Prostate gland (tissue), 2 donors: Measurements from ENCODE around the gene UGT2A2.

Experiments
- POLR2AphosphoS5 ChIP-seq: sonication (generic); formaldehyde crosslinking; IDR thresholded peaks from one replicate; pipeline ENCODE4 v1.6.1; 2017; ENCODE audit warnings: antibody characterized with exemption
- TF ChIP-seq, protein P1 (sequence below), 4 experiments: fragments of 200-600 bp in 2 of 4; fragments of 450-650 bp in 2 of 4; sonication (generic) in 2 of 4; IDR thresholded peaks; 1 replicate in 3 of 4; 2 replicates in 1 of 4; pipeline ENCODE4 v1.5.1; 2016 to 2019; ENCODE audit warnings: antibody characterized with exemption in 4 of 4, mild to moderate bottlenecking in 2 of 4, moderate library complexity in 2 of 4

DNA sequence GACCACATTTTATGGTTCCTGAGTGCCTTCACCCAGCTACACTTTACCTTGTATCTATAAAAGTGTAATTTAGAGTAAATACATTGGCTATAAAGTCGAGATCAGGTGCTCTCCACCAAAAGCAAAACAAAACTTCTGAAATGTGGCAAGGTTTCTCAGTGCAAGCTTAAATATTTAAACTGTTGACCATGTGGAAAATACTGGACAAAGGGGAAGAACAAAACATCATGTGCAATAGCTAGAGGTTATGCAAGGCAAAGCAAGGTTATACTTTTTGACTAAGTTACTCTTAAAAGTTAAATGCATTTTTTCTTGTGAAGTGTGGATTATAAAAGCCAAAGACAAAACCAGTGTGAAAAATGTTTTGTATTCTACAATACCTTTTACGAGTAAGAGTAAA, 55.9 kb downstream of the UGT2A2 start:
- TF ChIP-seq, protein P1, sequence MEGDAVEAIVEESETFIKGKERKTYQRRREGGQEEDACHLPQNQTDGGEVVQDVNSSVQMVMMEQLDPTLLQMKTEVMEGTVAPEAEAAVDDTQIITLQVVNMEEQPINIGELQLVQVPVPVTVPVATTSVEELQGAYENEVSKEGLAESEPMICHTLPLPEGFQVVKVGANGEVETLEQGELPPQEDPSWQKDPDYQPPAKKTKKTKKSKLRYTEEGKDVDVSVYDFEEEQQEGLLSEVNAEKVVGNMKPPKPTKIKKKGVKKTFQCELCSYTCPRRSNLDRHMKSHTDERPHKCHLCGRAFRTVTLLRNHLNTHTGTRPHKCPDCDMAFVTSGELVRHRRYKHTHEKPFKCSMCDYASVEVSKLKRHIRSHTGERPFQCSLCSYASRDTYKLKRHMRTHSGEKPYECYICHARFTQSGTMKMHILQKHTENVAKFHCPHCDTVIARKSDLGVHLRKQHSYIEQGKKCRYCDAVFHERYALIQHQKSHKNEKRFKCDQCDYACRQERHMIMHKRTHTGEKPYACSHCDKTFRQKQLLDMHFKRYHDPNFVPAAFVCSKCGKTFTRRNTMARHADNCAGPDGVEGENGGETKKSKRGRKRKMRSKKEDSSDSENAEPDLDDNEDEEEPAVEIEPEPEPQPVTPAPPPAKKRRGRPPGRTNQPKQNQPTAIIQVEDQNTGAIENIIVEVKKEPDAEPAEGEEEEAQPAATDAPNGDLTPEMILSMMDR (IDR thresholded peaks at IDR 0.05): no peak
- TF ChIP-seq POLR2AphosphoS5: no peak
